HTR-8/SVneo (cell line): ENCODE data around the gene GPD1.
"Not testable (repeated sequence)": the region's sequence is repeated elsewhere in the genome, so short reads cannot be mapped to it uniquely, and the experiment has no call there.

Source experiments
- DNase-seq: peaks from one replicate; pipeline ENCODE4 v3.0.0; 2011; ENCODE audit warnings: low spot score, mixed read lengths; ENCODE audit not compliant: insufficient read length
- FAIRE-seq: peaks from 2 replicates; lab custom pipeline; 2011; peaks lifted over from hg19 to GRCh38; lab: Jason Lieb, UNC

GPD1 gene

DNA sequence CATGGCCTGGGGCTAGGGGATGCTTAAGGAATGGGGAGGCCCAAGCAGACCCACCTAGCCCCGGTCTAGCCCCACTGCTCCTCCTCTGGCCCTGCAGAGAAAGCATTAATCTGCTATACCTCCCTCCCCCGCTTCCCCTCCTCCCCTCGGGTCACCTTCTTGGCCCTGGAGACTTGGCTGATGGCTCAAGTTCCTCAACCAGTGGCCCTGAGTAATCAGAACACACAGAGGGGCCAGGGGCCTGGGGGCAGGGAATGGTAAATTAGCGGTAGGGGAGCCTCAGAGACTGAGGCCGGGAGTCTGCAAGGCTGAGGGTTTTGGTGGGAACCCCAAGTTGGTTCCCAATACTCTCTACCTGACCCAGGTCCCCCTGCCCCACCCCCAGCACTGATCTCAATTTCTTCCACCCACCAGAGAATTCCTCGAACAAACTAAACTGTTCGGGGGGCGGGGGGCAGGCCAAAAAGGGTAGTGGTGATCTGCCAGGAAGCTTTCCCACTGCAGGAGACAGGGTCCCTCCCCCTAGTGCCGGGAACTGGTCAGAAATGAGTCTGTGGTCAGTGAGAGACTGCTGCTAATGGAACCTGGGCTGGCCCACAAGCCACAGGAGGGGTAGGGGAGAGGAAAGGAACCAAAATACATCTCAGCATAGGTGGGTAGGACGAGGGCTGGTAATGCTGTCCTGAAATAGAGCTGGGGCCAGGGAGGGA is 31.5 kb upstream of the GPD1 start:
- FAIRE-seq (no peak), DNase-seq (no peak)

DNA sequence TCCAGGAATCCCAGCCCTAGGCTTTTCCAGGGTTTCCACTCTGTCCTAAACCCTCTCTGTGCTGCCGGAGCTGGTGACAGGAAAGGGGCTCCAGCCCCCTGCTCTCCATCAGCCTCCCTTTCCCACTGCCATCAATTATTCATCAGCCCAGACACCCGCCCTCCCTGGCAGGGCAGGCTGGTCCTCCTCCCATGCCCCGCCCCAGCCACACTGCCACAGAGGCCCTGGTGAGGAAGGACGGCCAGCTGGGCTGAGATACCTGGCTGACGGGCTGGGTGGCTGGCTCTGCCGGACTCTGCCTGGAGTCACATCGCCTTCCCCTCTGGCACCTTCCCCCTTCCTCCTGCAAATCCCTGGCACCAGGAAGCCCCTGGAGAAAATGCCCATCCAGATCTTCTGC is 30.6 kb upstream of the GPD1 start:
- FAIRE-seq (no peak), DNase-seq (no peak)

DNA sequence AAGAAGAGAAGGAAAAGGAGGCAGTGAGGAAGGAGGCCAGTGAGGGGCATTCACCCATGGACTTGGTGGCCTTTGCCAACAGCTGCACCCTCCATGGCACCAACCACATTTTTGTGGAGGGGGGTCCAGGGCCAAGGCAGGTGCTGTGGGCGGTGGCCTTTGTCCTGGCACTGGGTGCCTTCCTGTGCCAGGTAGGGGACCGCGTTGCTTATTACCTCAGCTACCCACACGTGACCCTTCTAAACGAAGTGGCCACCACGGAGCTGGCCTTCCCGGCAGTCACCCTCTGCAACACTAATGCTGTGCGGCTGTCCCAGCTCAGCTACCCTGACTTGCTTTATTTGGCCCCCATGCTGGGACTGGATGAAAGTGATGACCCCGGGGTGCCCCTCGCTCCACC is 30.1 kb upstream of the GPD1 start:
- DNase-seq (no peak), FAIRE-seq (no peak)

DNA sequence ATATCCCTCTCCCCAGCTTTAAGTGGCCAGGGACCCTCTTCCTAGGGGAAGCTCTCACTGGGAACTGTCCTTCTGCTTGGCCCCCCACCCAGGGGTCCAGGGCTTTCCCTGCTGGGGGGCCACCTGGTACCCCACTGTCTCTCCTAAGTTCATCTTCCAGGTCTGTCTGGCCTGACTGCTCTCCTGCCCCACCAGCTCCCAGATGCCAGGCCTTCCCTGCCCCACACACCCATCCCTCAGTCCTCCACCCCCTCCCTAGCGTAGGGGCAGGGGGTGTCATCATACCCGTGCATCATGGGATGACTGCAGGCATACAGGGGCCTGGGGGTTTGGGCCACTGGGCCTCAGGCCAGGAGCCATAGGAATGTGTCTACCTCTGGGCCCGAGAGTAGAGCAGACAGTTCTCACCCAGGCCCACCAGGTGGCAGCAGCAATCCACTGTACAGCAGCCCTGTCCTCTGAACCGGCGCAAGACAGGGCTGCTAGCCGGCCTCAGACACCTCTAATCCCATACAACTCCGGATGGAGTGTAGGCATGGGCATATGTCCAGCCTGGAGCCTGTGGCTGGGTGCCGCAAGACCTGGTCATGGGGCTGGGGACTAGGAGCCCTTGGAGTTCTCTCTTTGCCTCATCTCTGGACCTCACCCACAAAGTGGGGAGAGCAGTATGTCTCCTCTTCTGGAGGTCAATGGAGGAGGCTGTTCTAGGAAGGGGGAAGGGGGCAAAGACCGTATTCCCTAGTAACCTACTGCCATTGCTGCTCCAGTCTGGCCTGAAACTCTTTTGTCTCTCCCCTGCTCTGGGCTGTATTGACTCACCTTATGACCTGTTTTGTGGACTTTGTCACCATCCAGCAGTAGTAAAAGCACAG is 28.6 kb upstream of the GPD1 start:
- FAIRE-seq (peak; percentile 89), DNase-seq (peak; percentile 88)

DNA sequence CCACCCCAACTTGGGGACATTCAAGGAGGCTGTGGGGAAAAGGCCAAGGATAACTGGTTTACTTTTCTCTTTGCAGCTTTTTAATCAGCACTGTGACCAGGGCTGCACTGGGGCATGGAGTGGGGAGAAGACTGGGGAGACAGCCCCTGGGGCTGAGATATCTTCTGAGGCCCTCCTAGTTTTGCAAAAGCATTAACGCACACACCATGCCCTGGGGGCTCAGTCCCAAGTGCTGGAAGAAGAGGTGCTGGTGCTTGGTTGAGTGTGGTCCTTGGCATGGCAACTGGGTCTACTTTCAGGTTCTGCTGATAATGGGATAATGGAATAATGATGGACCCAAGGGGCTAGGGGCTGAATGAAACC is 28.0 kb upstream of the GPD1 start:
- no peak for FAIRE-seq
- no peak for DNase-seq

DNA sequence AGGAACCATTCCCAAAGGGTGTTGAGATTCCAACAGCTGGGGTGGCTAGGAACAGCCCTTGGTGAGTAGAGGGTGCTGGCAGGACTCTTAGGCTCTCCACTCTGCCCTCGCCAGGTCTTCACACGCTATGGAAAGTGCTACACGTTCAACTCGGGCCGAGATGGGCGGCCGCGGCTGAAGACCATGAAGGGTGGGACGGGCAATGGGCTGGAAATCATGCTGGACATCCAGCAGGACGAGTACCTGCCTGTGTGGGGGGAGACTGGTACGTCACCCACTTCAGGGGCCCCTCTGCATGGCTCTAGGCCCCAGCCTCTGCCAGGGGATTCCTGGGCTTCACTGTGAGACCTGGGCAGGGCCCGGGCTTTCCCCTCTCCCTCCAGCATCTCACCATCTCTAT is 26.7 kb upstream of the GPD1 start:
- no peak for DNase-seq
- FAIRE-seq, result no peak

DNA sequence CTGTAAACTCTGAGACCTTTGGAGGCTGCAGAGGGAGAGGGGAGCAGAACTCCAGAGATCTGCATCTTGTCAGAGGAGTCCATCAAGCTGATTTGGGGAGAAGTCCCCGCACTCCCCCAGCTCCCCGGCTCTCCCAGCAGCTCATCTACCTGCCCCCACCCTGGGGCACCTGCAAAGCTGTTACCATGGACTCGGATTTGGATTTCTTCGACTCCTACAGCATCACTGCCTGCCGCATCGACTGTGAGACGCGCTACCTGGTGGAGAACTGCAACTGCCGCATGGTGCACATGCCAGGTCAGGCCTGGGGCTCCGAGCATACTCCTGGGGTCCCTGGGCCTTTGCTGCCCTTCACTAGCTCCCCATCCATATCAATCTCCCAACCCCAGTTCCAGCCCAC is 25.5 kb upstream of the GPD1 start:
- FAIRE-seq, result no peak

DNA sequence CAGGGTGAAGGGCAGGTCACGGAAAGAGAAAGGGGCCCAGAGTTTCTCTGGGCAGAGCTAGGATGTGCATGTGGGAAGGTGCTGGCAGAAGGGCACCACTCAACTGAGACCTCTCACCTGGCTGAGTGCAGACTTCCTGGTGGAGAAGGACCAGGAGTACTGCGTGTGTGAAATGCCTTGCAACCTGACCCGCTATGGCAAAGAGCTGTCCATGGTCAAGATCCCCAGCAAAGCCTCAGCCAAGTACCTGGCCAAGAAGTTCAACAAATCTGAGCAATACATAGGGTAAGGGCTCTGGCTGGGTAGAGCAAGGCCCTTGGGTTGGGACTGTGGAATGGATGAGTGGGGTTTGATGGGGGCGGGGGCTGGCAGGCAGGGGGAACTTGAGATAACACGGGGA is 24.0 kb upstream of the GPD1 start:
- FAIRE-seq (no peak), DNase-seq (no peak)

More for the DNA sequence above, 25.5 kb upstream of the GPD1 start:
- no peak for DNase-seq

DNA sequence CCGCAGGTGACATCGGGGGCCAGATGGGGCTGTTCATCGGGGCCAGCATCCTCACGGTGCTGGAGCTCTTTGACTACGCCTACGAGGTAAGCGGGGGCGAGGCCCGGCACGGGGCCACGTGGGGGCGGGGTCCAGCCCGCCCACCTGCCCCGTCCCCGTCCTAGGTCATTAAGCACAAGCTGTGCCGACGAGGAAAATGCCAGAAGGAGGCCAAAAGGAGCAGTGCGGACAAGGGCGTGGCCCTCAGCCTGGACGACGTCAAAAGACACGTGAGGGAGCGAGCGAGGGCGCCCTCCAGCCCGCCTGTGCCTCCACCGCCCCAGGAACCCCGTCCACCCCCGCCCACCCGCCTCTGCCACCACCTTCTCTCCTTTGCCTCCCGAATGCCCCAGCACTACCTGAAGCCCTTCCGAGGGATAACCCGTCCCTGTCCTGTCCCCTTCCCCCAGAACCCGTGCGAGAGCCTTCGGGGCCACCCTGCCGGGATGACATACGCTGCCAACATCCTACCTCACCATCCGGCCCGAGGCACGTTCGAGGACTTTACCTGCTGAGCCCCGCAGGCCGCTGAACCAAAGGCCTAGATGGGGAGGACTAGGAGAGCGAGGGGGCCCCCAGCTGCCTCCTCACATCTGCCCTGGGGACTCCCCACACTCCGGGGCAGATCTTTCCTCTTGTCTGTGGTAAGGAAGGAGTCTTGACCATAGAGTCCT is 22.6 kb upstream of the GPD1 start:
- DNase-seq (no peak), FAIRE-seq (no peak)

DNA sequence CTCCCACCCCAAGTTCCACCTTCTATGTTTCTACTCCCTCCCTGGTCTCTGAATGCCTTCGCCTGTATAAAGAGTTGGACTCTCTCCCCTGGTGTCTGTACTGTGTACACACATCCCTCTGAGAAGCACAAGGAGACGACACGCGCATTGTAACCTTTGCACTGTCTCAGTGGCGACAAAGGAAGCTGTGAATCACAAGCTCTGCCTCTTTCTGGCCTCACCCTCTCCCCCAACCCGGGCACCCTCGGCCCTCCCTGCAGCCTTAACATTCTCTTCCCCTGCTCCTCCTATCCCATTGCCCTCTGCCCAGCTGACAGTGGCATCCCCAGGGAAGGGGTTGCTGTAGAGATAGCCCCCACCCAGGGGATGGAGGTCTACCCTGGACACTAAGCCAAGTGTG is 21.2 kb upstream of the GPD1 start:
- DNase-seq, result no peak
- FAIRE-seq, result no peak

DNA sequence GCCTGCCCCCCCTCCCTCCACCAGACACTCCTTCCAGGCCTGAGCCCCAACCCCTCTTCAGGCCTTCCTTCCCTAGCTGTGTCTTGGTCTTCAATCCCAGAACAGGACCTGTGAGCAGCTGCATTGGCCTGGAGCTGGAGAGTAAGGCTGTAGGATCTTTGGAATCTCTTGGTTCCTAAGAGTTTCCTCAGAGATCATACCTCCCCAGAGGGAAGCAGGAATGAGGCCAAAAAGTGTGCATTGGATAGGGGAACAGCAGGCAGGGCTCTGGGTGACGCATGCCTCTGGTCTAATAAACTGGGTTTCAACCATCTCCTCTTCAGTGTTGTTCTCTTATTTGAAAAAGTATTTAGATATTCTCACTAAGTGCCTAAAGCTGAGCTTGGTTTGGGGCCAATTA is 20.5 kb upstream of the GPD1 start:
- DNase-seq, result no peak
- no peak for FAIRE-seq

DNA sequence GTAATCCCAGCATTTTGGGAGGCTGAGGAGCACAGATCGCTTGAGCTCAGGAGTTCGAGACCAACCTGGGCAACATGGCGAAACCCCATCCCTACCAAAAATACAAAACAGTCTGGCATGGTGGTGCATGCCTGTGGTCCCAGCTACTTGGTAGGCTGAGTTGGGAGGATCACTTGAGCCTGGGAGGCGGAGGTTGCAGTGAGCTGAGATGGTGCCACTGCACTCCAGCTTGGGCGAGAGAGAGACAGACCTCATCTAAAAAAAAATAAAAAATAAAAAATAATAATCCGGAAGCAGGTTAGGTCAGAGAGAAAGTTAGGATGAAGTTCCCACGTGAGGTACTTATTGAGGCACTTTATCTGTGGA is 19.4 kb upstream of the GPD1 start:
- FAIRE-seq, DNase-seq: not testable (repeated sequence)

DNA sequence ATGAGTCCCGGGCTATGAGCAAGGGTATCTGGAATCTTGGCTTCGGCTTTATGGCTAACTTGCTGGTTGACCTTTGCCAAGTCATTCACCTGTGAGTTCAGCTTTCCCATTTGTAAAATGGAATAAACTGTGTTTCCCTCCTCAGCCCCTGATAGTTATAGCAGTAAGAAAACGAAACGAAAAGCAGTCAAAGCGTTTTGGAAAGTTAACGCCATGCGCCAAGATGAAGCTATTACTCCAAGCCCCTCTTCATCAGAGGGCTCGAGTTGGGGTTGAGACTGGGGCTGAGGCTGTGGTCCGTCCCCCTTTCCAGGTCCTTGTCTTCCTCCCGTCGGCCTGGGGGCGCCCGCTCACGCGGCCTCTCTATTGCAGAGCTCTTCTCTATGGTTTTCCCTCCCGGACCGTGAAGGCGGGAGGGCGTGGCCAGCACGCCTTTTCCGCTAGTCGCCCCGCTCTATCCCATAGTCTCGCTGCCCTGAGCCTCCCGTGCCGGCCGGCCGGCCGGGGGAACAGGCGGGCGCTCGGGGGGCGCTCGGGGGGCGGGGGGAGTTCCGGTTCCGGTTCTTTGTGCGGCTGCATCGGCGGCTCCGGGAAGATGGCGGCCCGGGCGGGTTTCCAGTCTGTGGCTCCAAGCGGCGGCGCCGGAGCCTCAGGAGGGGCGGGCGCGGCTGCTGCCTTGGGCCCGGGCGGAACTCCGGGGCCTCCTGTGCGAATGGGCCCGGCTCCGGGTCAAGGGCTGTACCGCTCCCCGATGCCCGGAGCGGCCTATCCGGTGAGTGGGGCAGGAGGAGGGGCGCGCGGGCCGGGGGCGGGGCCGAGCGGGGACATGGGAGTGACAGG is 18.8 kb upstream of the GPD1 start, which contains the start of gene SMARCD1:
SMARCD1 (plus strand) TSS at position 568 of the 840 bp plus-strand sequence; CDS start at position 596, 28 bp downstream.
- FAIRE-seq, result peak; percentile 55
- DNase-seq, result peak; percentile 91

DNA sequence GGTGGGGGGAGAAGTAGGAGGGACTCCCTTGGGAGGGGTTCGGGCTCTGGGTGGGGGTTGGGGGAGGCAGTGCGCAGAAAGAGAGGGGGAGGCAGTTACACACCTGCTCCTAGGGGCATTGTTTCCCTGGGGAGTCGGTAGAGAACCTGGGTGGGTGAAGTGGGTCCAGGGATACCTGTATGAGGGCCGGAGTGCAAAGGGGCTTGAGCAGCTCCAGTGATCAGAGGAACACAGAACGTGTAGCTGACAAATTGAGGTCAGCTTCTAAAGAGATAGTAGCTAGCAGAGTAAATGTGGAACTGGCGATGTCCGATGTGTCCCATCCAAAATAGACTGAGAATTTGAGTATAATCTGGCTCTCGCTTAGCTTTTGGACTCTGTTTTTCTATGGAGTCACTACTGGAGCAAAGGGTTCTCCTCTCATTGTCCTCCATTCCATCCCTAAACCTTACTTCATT is 18.2 kb upstream of the GPD1 start:
- DNase-seq (no peak), FAIRE-seq (no peak)

DNA sequence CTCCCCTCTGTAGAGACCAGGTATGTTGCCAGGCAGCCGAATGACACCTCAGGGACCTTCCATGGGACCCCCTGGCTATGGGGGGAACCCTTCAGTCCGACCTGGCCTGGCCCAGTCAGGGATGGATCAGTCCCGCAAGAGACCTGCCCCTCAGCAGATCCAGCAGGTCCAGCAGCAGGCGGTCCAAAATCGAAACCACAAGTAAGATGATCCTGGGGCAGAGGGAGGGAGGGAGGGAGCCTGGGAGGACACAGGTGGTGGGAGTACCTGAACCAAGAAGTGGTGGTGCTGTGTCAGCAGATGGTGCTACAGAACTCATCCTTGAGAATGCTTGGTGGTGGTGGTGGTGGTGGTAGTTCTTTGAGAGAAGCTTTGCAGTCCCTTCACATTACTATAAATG is 17.7 kb upstream of the GPD1 start:
- DNase-seq (no peak), FAIRE-seq (no peak)

DNA sequence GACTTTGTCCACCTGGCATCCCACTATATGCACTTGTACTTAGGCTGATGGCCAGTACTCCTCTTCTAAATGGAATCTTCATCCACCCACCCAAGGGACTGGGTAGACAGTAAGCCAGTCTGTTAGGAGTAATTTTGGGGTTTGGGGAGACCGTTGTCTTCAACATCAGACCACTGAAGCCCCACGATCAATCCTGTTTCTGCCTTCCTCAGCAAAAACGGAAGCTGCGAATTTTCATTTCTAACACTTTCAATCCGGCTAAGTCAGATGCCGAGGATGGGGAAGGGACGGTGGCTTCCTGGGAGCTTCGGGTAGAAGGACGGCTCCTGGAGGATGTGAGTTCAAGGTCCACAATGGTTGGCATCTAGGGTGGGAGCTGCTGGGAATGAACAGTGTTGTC is 16.7 kb upstream of the GPD1 start:
- FAIRE-seq (no peak), DNase-seq (no peak)

DNA sequence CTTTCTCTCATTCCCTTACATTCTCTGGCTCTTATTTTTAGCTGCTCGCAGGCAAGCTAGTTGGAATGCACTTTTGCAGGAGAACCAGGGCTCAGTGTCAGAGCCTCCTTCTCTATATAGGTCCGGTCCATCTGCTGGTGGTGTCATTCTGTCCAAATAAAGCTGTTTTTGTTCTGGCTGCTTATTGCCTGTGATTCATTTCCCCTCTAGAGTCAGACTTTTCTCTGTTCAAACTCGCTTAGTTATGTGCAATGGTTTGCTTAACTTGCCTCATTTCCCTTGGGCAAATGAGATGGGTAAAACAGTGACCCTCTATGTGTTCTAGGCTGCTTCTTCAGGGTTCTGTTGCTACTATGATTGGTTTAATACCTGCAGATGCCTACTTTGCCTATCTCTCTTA is 15.8 kb upstream of the GPD1 start:
- FAIRE-seq, result no peak
- no peak for DNase-seq

DNA sequence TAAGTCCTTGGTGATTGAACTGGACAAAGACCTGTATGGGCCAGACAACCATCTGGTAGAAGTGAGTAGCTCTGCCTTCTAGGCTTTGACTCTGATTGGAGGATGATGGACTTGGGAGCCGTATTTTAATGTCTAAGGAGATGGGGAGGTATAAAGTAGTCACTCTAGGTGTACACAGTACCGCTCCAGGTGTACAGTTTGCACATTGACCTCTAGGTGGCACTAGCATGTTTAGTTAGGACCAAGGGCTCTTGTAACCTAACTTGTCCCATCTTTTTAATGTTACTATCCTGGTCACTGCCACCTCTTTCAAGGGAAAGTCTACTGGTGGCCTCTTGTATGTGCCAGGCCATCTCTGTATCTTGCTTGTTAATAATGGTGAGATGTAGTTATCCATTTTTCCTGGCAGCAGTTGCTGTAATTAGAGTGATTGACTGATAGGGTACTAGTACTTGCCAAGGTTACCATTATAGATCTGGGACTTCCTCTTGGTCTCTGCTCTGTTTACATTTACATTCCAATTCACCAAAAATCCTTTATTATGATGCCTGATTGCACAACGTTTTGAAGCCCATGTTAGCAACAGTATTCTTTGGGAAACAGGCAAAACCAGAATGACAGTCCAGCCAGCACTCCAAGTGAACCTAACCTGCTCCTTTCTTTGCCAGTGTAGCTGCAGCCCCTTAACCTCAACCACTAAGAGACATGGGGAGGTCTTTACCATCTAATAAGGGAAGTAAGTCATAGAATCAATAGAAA is 15.1 kb upstream of the GPD1 start:
- DNase-seq (peak; percentile 63), FAIRE-seq (no peak)

DNA sequence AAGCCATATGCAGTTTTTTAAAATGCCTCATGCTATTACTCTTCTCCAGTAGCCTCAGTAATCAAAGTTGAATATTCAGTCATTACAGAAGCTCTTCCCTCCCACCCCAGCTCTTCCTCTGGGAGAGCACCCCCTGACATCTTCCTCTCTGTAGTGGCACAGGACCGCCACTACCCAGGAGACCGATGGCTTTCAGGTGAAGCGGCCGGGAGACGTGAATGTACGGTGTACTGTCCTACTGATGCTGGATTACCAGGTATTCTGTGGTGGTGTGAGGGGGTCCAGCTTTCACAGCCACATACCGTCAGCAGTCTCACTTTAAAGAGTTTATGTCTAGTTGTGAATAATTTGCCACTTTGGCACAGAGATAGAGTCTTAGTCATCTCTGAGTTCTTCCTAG is 14.1 kb upstream of the GPD1 start:
- DNase-seq, result no peak
- no peak for FAIRE-seq
